AG08395 (cell line): Measurements from ENCODE around the gene CHKB.
A peak's percentile ranks its signal among the peaks of the same experiment; 100 is the strongest.

Experiments used
- DNase-seq: peaks from one replicate; pipeline ENCODE4 v3.0.0; 2012; ENCODE audit warnings: mixed read lengths, low spot score

CHKB gene

GRCh38 chr22:50600538-50600937, 17.9 kb upstream of the CHKB start, which contains the start of gene MAPK8IP2:
TSS of gene MAPK8IP2 (plus strand) at chr22:50600793. CDS start at chr22:50600819, 26 bp downstream.
- no peak for DNase-seq

- peak; percentile 88 for DNase-seq
Observed at GRCh38 chr22:50599816-50600455, 17.3 kb upstream of the CHKB start.

GRCh38 chr22:50597097-50597496, 14.4 kb upstream of the CHKB start:
- DNase-seq: no peak

- DNase-seq: no peak
Observed at GRCh38 chr22:50595189-50595588, 12.5 kb upstream of the CHKB start.

DNA sequence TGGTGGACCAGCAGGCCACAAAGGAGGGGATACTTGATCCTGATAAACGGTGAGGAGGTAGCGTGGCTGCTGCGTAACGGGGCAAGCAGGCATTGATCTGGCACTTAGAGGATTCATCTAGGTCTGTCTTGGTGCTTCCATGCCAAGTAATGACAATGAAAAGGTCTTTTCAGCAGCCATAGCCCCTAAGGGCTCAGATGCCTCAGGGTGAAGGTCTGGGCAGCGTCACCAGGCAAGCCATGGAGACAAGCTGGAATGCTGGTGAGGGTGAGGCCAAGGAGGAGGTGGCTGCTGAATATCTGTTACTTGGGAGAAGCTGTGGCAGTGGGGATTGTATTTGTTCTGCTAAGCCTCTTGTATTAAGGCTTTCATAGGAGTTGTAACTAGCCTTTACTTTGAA, 4.8 kb upstream of the CHKB start:
- no peak for DNase-seq

- DNase-seq: no peak
Observed at GRCh38 chr22:50586416-50586815, 3.8 kb upstream of the CHKB start.

- no peak for DNase-seq
Observed at GRCh38 chr22:50585781-50586180, 3.1 kb upstream of the CHKB start.

DNA sequence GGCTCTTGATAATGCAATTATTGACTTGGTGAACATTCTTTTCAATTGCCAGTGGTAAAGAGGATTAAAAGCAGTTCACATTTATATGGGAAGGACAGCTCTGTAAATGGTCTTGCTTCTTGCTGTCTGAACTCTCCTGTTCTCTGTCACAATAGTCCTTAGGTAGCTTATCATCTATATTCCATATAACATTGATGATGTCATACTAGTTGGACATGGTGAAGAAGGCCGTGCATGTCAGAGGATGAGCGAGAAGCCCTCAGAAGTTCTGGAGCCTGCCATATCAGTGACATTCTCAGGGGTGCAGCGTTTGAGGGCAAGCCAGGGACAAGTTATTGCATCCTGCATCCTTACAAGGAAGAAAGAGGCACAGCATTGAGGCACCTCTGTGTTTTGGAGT, 2.6 kb upstream of the CHKB start:
- DNase-seq: no peak

DNA sequence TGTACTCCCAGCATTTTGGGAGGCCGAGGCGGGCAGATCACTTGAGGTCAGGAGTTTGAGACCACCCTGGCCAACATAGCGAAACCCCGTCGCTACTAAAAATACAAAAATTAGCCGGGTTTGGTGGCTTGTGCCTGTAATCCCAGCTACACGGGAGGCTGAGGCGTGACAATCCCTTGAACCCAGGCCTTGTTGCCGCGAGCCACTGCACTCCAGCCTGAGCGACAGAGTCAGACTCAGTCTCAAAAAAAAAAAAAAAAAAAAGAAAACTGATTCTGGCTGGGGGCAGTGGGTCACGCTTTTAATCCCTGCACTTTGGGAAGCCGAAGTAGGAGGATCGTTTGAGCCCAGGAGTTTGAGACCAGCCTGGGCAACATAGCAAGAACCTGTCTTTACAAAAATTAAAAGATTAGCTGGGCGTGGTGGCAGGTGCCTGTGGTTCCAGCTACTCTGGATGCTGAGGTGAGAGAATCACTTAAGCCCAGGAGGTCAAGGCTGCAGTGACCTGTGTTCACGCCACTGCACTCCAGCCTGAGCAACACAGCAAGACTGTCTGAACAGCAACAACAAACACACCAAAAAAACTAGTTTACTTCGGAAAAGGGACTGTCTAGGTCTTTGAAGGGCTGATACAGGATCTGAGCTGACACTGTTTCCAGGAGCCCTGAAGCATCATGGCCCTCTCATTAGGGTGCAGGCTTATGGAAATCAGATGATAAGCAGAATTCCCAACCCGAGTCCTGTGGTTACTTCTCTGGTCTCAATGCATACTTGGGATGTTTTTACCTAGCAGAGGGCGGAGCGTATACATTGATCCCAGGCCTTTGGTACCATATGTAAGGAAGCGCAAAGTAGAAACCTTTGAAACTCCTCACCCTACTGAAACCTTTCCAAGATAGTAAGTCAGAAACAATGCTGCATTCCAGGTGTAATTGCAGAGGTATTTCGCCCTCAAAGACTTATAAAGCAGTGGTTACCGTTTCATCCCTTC, 1.8 kb upstream of the CHKB start:
- DNase-seq: no peak

DNA sequence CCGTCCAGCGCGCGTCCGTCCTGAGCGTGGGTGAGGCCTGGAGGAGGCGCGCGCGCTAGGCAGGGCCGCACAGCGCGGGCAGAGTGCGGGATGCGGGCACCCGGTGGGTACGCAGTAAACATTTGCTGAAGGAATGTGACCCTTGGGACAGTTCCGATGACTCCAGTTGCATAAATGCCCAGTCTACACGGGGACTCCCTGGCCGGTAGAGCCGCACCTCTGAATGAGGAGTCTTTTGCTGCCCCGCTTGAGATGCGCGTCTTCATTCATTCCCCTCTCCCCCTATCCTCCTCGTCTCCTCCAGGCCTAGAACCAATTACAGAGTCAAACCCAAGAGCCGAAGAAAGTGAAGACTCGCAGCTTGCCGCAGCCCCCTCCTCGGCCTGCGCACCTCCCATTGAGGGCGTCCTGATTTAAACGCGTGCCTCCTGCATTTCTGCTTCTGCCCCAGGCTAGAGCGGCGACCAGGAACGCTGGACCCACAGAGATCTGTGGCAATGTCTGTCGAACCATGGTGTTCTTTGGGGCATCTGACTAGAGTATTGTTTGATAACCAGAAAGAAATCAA, 729 bp upstream of the CHKB start:
- DNase-seq: no peak

GRCh38 chr22:50581950-50582492, 628 bp downstream of the CHKB start:
- DNase-seq: no peak

DNA sequence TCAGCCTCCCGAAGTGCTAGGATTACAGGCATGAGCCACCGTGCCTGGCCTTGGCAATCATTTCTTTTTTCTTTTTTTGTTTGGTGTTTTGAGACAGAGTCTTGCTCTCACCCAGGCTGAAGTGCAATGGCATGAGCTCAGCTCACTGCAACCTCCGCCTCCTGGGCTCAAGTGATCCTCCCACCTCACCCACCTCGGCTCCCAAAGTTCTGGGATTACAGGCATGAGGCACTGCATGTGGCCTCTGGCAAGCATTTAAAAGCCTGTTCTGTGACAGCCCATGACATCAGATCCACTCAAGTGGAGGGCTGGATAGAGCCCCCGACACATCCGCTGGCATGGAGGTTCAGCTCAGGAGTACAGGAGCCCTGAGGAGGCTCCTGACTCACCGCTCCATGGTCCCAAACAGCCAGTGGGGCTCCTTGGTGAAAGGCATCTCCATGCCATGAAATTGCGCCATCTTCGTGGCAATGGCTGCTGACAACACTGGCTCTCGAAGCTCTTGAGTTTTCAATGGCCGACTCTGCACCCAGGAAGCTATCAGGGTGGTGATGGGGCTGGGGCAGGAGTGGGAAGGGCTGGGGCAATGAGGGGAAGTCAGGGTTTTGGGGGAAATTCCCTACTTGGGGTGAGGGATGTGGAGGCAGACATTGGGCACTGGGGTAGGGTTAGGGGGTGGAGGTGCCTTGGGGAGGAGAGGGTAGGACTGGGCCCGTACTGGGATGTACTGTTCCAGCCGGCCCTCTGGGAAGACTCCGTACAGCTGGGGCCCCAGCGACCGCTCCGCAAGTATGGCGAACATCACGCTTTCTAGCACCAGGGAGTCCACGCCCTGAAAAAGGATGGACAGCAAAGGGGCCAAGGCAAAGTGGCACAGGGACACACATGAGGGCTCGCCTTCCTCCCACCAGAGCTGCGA, 1.4 kb downstream of the CHKB start:
- DNase-seq: no peak

DNA sequence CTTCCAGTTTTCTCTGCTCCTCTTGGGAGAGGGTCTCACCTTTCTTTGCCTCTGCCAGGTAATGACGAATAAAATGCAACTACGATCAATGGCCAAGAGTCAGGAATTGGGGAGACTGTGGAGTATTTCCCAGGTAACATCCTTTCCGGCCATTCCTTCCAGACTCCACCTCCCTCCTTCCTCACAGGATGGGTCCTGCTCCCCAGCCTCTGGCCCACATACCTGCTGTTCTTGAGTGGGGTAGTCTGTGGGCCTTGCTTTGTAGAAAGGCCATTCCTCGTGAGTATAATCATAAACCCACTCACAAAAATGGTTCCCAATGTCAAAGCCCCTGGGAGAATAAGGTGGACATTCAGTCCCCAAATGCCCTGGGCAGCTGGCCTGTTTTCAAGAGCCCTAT, 2.9 kb downstream of the CHKB start:
- no peak for DNase-seq

DNA sequence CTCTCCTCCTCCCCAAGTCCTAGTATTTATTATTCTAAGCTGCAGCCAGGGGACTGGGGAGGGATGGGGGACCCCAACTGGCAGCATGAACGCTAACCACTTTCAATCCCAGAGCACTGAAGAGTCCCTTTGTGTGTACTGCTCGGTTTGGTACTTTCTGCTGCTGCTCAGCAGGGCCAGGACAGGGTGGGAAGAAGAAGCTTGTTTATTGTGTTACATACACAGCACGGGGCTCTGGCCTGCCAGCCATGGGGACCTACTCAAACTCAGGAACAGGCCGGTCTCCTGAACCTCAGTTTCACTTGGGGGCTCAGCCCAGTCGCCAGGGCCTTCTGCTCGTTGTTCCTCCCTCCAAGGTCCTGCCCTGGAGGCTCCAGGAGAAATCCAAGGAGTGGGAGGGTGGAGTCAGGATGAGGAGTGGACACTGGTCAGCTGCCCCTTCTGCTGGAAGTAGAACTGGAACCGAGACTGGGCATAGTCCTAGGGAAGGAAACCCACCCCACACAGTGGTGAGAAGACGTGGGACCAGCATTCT, 3.8 kb downstream of the CHKB start:
- DNase-seq: no peak

DNA sequence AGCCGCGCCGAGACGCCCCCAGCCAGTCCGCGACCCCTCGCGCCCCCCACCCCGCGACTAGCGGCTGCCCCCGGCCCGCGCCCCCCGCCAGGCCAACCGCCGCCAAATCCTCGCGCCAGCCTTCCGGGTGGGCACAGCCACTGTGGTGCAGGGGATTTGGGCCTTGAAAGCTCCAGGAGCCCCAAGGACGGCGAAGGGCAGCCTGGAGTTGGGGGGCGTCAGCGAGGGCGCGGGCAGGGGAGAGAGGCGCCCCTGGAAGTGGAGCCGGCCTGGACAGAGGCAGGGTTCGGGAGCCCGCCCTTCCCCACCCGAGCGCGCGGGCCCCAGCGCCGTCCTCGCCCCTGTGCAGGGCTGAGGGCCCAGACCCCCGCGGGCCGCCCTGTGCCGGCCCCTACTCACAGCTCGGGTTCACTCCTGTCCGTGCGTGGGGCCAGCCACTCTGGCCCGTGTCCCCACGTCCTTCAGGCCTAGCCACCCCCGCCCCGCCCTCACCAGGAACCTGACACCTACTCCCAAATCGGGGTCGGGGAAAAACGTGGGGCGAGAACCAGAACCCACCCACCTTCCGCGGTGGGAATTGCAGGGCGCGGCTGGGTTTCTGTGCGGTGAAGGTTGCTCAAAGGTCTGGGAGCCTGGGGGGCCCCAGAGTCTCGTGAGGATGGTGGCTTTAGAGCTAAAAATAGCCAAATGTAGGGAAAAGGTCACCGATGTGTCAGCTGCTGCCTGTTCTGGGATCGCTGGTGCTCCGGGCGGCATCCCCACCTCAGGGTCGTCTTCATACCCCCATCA, 4.5 kb downstream of the CHKB start, which contains the start of gene CPT1B:
Gene CPT1B, minus strand, starts transcription at position 441 of the 789 bp plus-strand sequence. CDS start 512 bp downstream, outside the sequence.
- peak; percentile 47 for DNase-seq

- no peak for DNase-seq
Observed at GRCh38 chr22:50577697-50577986, 5.0 kb downstream of the CHKB start.

DNA sequence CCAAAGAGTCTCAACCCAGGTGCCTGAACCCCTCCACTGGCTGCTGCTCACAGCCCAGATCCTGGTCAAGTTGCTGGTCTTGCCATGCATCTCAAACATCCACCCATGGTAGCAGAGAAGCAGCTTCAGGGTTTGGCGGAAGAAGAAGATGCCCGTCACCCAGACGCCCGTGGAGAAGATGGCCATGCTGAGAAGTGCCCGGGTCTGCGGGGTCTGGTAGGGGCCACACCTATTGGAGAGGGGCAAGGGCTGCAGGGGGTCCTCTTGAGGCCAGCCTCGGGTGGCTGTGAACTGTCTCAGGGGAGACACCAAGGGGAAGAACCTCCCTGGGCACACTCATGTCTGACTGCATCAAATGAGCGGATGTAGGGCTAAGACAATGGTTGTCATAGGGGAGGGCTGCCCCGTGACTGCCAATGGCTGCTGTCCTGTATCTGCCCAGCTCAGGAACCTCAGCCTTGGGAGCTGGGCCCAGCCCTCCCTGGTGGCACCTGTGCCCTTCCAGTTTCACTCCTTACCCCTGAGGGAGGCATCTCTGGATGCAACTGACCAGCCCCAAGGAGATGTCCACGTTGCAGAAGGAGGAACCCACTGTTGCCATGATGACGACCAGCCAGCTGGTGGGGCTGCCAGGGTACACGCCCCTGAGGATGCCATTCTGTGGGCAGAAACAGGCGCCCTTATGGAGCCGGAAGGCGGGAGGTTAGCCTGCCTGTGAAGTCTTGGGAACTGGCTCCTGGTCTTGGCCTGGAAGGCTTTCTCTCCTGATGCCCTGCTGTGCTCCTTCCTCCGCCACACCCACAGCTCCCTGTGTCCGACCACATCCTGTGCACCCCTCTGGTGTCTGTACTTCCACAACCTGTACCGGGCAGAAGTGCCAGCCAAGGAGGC, 5.6 kb downstream of the CHKB start:
- DNase-seq: no peak

GRCh38 chr22:50576070-50576469, 6.6 kb downstream of the CHKB start:
- peak; percentile 37 for DNase-seq

- DNase-seq: no peak
Observed at GRCh38 chr22:50575426-50575941, 7.2 kb downstream of the CHKB start.
